DOHH2 (cell line): ENCODE data around the gene NLGN1.

Source experiments
- H3F3A ChIP-seq: fragments of 200-600 bp; sonication (generic), shearing (Covaris generic); 2 replicates; pipeline ENCODE4 v1.6.0; 2016; ENCODE audit warnings: antibody characterized with exemption, mild to moderate bottlenecking; ENCODE audit not compliant: control insufficient read depth, insufficient read depth
- H3K27ac ChIP-seq: fragments of 200-600 bp; sonication (generic); 2 replicates; pipeline ENCODE4 v1.5.1; 2014; ENCODE audit warnings: low read depth, mild to moderate bottlenecking, low read length, moderate library complexity
- H3K27me3 ChIP-seq: fragments of 200-600 bp; sonication (generic); 2 replicates; pipeline ENCODE4 v1.6.1; 2014; ENCODE audit warnings: mild to moderate bottlenecking, low read length, mixed read lengths; ENCODE audit not compliant: control insufficient read depth
- H3K36me3 ChIP-seq: fragments of 200-600 bp; sonication (generic); 2 replicates; pipeline ENCODE4 v1.6.1; 2014; ENCODE audit warnings: mild to moderate bottlenecking, low read length, moderate library complexity, mixed read lengths; ENCODE audit not compliant: control insufficient read depth
- H3K4me1 ChIP-seq: fragments of 200-600 bp; sonication (generic); 2 replicates; pipeline ENCODE4 v1.6.1; 2014; ENCODE audit warnings: mild to moderate bottlenecking, low read length, mixed read lengths; ENCODE audit not compliant: control insufficient read depth
- H3K4me2 ChIP-seq: fragments of 200-600 bp; sonication (generic); 2 replicates; pipeline ENCODE4 v1.6.0; 2014; ENCODE audit warnings: mild to moderate bottlenecking, low read length, moderate library complexity
- H3K4me3 ChIP-seq: fragments of 200-600 bp; sonication (generic); 2 replicates; pipeline ENCODE4 v1.5.1; 2014; ENCODE audit warnings: mild to moderate bottlenecking, low read length, mixed read lengths
- H3K79me2 ChIP-seq: fragments of 200-600 bp; sonication (generic); 2 replicates; pipeline ENCODE4 v1.6.1; 2014; ENCODE audit warnings: mild to moderate bottlenecking, low read length, mixed read lengths; ENCODE audit not compliant: control insufficient read depth
- H3K9me2 ChIP-seq: fragments of 200-600 bp; sonication (generic); replicated peaks from 2 replicates; pipeline ENCODE4 v1.6.1; 2014; ENCODE audit warnings: mild to moderate bottlenecking, low read length, mixed read lengths; ENCODE audit not compliant: control insufficient read depth
- H3K9me3 ChIP-seq: fragments of 200-600 bp; sonication (generic); 2 replicates; pipeline ENCODE4 v1.6.1; 2014; ENCODE audit warnings: antibody characterized with exemption, low read length, mixed read lengths; ENCODE audit not compliant: control insufficient read depth, insufficient read depth
- H4K20me1 ChIP-seq: fragments of 200-600 bp; sonication (generic); 2 replicates; pipeline ENCODE4 v1.6.0; 2014; ENCODE audit warnings: low read depth, mild to moderate bottlenecking, antibody characterized with exemption, low read length, moderate library complexity; ENCODE audit not compliant: control insufficient read depth, insufficient read depth
- EZH2phosphoT487 ChIP-seq: fragments of 200-600 bp; sonication (generic); IDR thresholded peaks from 2 replicates; pipeline ENCODE4 v1.6.1; 2017; ENCODE audit warnings: borderline replicate concordance, mild to moderate bottlenecking, antibody characterized with exemption, low read length, moderate library complexity, mixed read lengths
- TF ChIP-seq, protein P1 (sequence below): fragments of 200-600 bp; sonication (generic); IDR thresholded peaks from one replicate; pipeline ENCODE4 v1.5.1; 2014; ENCODE audit warnings: antibody characterized with exemption, mild to moderate bottlenecking, low read depth, low read length; ENCODE audit not compliant: poor library complexity, severe bottlenecking

The NLGN1 gene

DNA sequence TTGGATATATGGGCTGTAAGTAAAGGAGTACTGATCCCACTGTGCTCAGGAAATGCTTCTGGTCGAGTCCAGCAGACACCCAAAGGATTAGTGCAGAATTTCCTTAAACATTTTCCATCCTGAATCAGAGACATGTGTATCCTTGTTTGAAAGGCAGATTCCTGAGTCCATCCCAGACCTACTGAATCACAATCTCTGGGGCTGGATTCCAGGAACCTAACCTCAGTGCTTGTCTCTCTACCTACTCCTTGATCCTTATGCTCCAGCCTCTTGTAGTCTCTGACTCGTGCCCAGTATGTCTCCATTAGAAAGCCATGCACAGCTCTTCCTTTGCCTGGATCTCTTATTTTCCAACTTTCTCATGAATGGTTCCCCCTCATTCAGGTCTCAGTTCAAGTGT, 585.8 kb downstream of the NLGN1 start:
- Histone ChIP-seq H3K27me3 (no peaks in the 10 kb centered on the region), H3K9me2 (no peaks in the 10 kb centered on the region), H4K20me1 (no peaks in the 10 kb centered on the region), H3F3A (no peaks in the 10 kb centered on the region), H3K9me3 (no peaks in the 10 kb centered on the region), H3K27ac (no peak overlapping the region), H3K79me2 (no peaks in the 10 kb centered on the region), H3K4me3 (no peak overlapping the region), H3K4me2 (no peak overlapping the region), H3K4me1 (no peaks in the 10 kb centered on the region), H3K36me3 (no peaks in the 10 kb centered on the region)
- TF ChIP-seq, protein P1, sequence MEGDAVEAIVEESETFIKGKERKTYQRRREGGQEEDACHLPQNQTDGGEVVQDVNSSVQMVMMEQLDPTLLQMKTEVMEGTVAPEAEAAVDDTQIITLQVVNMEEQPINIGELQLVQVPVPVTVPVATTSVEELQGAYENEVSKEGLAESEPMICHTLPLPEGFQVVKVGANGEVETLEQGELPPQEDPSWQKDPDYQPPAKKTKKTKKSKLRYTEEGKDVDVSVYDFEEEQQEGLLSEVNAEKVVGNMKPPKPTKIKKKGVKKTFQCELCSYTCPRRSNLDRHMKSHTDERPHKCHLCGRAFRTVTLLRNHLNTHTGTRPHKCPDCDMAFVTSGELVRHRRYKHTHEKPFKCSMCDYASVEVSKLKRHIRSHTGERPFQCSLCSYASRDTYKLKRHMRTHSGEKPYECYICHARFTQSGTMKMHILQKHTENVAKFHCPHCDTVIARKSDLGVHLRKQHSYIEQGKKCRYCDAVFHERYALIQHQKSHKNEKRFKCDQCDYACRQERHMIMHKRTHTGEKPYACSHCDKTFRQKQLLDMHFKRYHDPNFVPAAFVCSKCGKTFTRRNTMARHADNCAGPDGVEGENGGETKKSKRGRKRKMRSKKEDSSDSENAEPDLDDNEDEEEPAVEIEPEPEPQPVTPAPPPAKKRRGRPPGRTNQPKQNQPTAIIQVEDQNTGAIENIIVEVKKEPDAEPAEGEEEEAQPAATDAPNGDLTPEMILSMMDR = no peak
- TF ChIP-seq EZH2phosphoT487 = no peak

DNA sequence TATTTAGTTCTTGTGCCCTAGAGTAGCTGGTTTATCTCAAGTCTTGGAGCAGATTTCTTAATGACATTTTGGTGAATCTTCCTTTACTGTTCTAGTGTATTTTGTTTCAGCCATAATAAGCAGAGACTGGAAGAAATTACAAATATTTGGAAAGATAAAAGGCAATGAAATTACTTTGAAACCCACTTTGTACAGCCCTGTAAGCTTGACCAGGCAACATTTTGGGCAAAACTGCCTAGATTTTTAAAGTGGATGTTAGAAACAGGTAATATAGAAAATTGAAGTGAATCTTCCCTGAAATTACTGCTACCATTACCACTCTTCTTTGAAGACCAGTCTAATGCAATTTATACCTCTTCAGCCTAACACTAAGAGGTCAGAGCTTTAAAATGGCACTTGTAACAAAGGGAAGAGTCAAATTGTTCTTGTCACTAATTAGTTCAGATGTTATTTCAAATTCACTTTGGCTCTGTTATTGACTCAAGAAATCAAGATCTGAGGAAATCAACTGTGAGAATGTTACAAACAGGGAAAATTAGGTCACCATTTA, 589.4 kb downstream of the NLGN1 start:
- Histone ChIP-seq H3K9me3 (no peaks in the 10 kb centered on the region), H4K20me1 (no peaks in the 10 kb centered on the region), H3K79me2 (no peaks in the 10 kb centered on the region), H3K4me2 (no peak overlapping the region), H3K36me3 (no peaks in the 10 kb centered on the region), H3K4me1 (no peaks in the 10 kb centered on the region), H3K9me2 (no peaks in the 10 kb centered on the region), H3F3A (no peaks in the 10 kb centered on the region), H3K27ac (no peak overlapping the region), H3K4me3 (no peak overlapping the region), H3K27me3 (no peaks in the 10 kb centered on the region)
- TF ChIP-seq, protein P1 = no peak
- no peak for TF ChIP-seq EZH2phosphoT487

- no peaks in the 10 kb centered on the region for H3K4me1 ChIP-seq
- no peaks in the 10 kb centered on the region for H3F3A ChIP-seq
- H3K79me2 ChIP-seq = no peaks in the 10 kb centered on the region
- no peaks in the 10 kb centered on the region for H3K9me3 ChIP-seq
- TF ChIP-seq, protein P1 = no peak
- TF ChIP-seq EZH2phosphoT487 = no peak
- no peaks in the 10 kb centered on the region for H4K20me1 ChIP-seq
- H3K9me2 ChIP-seq = no peaks in the 10 kb centered on the region
- no peak overlapping the region for H3K27ac ChIP-seq
- H3K27me3 ChIP-seq = no peaks in the 10 kb centered on the region
- H3K4me3 ChIP-seq = no peak overlapping the region
- no peaks in the 10 kb centered on the region for H3K36me3 ChIP-seq
- H3K4me2 ChIP-seq = no peak overlapping the region
Observed at GRCh38 chr3:173988909-173989308, 591.4 kb downstream of the NLGN1 start.
